ENCODE data around the gene SPATA31E1.
A peak's percentile ranks its signal among the peaks of the same experiment; 100 is the strongest.

SPATA31E1 gene

GRCh38 chr9:87864915-87865314 is 17.8 kb upstream of the SPATA31E1 start:
- no peak for DNase-seq

DNA sequence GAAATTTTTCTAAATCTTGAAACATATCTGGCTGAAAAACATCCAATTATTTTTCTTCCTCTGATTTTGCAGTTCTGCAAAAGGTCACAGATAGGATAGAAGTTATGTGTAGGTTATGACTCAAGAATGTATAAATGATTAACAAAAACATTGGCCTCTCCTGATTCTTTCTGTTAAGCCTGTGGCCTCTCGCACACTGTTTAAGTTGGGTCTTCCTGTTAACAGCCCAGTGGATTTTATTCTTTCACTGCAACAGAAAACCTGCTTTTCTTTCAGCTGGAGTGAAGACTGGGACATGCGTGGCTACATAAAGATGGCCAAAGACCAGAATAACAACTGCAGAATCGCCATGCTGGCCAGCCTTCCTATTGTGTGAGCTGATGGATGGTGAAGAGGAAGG is 17.1 kb upstream of the SPATA31E1 start:
- no peak for DNase-seq

DNA sequence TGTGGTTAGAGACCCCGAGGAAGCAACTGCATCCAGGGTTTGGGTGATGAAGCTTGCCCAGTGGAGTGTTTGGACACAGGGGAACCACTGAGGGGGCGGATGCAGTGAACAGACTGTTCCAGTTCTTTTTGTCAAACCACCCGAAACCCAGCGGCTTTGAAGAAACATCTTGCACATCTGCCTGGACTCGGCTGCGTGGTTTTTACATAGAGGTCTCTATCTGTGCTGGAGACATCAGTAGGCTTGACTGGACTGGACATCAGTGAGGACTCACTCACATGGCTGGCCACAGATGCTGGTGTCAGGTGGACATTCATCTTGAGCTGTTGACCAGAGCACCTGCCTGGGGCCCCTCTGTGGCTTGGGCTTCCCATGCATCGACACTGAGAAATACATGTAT is 15.3 kb upstream of the SPATA31E1 start:
- no peak for DNase-seq

DNA sequence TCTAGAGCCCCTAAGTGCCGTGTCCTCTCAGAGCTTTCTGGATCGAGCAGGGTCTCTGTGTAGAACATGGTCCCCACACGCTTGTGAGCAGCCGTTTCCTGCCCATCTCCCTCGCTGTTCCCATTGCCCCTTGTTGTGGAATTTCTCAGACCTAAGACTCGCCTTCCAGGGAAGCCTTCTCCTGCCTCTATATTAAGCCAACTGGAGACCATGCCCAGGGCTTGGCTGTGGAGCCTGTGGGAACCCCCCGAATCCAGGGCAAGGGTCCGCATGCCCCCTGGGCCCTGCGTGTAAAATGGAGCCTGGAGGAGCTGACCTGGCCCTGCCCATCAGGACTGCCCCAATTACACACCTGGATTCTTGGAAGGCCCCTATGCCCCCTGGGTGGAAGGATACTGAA is 14.5 kb upstream of the SPATA31E1 start:
- DNase-seq: no peak

- DNase-seq: no peak
Measured at GRCh38 chr9:87868635-87869034, 14.0 kb upstream of the SPATA31E1 start.

GRCh38 chr9:87869082-87869481 is 13.6 kb upstream of the SPATA31E1 start:
- DNase-seq: no peak

- no peak for DNase-seq
Measured at GRCh38 chr9:87871425-87872078, 11.1 kb upstream of the SPATA31E1 start.

DNA sequence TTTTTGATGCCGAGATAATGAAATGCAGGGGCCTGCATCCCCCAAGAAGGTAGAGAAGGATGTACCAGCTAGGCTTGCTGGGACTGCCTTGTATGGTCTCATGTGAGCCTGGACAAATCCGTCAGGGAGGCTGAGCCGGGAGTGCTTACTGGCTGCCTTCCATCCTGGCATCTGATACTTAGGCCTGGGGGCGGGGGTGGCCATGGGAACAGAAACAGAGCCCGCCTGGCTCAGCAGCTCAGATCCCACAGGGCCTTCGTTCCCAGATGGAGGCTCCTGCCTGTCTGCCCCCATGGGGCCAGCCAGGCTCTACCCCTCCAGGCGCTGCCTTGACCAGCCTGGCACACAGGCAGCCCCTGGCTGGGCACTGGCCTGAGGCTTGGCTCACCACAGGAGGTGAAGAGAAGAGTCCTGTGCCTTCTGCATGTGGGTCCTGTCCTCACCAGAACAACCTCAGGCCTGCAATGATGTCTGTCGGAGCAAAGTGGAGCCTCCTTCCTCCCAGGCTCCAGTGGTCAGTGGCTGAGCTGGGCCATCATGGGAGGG is 10.5 kb upstream of the SPATA31E1 start:
- peak; percentile 39 for DNase-seq

DNA sequence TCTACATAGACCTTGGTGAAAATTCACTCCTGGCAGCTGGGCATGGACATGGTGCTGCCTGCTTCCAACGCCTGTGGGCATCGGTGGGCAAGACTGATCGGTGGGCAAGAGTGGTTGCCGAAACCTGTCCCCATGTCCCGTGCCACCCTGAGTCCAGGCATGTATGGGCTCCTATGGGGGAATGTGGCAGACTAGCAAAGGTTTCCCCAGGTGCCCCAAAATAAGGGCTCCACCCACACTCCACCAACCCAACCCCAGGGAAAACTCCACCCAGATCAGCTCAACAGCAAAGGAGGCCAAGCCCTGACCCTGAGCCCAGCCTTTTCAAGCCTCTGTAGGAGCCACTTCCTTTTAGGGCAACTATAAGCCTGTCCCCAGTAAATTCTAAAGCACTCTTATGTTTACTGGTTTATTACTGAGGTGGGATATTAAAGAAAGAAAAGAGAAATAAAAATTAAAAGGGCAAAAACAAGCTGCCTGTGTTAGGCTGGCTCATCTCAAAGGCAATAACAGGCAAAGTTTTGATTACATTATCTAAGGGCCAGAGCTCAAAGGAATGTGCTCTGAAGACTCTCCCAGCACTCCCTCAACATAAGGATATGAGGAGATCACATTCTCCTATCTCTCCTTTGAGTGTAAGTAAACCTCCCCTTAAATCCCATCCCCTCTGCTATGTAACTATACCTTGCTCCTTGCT is 8.9 kb upstream of the SPATA31E1 start:
- no peak for DNase-seq

DNA sequence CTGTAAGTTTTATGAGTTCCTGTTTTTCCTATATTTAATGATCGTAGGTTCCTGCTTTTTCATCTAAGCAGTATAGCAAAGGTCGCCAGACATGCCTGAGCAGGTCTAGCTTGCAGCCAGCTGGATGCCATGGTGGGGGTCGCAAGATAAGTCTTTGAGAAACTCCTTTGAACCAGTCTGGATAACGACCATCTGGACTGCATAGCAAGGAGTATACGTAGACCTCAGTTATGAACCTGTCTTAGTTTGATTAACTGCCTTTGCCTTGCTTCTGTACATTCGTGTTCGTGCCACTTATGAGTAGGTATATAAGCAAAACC is 8.4 kb upstream of the SPATA31E1 start:
- no peak for DNase-seq

- DNase-seq: no peak
Measured at GRCh38 chr9:87875060-87875459, 7.6 kb upstream of the SPATA31E1 start.

DNA sequence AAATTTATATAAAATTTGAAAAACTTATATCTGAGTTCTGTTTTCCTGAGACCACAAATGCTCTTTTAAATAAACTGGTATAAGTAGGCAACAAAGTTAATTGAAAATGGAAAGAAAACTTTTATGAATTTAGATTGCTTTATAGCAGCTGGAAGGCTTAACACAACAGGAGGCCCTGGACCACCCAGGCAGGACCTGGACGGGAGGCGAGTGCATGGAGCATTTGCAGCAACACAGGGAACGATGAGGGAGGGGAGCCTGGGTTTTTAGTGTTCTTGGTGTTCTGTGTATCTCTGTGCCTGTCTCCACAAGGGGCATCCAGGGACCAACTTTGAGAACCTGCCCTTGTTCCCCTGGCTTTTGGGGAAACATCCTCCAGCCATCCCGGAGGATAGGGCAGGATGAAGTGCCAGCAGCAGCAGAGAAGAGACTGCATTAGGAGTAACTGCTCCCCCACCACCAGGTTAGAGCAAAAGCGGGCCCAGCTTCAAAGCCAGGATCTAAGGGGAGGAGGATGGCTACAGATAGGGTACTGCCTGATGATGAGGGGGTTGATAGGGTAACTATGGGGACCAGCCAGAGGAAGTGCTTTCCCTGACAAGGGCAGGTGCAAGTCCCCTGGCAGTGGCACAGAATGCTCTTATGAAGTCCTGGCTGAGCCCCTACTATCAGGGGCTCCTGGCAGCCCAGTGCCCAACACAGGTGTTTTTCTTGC is 6.7 kb upstream of the SPATA31E1 start:
- no peak for DNase-seq

DNA sequence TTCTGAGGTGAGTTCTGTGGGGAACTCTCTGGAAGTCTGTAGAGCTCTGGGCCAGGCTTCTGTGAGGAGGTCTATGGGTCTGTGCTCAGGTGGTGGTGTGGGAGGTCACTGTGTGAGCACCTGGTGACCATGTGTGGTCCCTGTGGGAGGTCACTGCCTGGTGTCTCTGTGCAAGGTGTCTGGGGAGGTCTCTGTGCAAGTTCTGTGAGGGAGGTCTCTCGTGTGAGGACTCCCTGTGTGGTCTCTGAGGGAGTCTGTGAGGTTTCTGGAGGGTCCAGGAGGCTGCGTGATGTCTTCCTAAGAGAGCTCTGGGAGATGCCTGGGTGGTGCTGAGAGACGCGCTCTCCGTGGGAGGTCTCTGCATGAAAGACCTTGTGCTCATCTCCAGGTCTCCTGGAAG is 6.0 kb upstream of the SPATA31E1 start:
- DNase-seq: no peak

DNA sequence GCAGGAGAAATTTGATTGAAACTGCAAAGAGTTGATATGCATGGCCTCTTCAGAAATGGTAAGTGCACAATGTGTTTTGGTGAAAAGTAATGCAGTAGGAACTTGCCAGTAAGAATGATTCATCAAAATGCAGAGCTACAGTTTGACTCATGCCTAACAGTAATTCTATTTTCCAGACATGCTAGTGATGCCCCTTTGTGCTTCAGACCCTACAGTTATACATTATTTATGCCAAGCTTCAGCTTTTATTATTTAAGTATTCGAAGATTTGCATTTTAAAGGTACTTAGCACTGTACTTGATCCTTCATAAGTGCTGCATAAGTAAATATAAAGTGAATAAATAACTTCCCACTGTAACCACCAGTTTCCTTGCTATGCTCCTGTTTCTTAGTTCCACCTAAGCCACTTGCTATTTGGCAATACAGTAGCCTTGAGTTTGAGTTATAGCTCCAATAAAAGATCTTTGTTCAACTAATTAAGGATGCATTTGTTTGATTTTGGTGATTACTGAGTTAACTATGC is 3.6 kb upstream of the SPATA31E1 start:
- DNase-seq: peak; percentile 81

DNA sequence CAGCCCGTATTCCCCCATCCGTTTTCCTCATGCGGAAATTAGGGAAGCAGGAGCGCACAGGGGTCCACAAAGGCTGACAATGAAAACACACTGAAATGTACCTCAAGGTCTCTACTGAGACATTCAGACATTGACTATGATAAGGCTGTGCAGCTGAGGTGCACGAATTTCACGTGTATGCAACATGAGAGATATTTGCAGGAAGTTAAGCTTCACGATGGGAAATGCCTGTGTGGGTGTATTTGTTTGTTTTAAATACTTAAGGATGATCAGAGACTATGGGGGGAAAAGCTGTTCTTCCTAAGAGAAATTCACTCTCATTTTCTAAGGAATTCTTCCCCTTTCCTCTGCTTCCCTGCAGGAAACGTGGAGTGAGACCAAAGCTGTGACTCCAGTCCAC is 2.6 kb upstream of the SPATA31E1 start:
- peak; percentile 28 for DNase-seq

DNA sequence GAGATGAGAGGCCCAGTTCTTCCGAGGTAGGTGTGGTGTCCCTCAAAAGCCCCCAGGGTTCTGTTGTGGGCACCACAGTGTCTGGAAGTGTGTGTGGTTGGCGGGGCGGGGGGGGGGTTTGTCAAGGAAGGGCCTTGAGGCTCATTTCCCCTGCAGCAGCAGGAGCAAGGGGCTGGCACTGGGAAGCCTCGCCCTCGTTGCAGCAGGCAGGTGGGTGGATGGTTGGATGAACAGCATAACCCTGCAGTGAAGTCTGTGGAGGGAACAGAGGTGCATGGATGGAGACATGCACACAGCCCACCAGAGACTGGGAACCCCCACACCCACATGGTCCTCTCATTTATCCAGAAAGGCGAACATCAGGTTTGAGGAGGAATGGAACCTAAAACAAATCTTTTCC is 2.0 kb upstream of the SPATA31E1 start:
- no peak for DNase-seq

DNA sequence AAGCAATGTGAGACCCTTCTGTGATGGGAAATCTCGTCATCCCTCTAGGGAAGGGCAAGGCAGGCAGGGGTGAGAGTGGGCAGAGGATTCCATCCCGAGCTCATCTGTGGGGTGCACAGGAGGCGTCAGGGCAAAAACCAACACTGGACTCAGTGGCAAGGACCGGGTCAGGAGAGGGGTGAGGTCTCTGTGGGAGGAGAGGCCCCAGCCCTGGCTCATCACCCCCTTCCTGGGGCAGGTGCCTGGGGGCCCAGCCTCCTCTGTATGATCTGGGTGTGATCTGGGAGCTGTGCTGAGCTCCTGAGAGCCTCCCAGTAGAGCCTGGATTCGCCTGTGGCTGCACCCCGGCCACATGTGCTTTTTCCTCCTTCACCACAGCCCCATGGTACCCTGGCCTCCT is 597 bp downstream of the SPATA31E1 start:
- DNase-seq: no peak

GRCh38 chr9:87883990-87884389 is 1.3 kb downstream of the SPATA31E1 start:
- DNase-seq: no peak

GRCh38 chr9:87884578-87885459 is 2.1 kb downstream of the SPATA31E1 start:
- DNase-seq: no peak

DNA sequence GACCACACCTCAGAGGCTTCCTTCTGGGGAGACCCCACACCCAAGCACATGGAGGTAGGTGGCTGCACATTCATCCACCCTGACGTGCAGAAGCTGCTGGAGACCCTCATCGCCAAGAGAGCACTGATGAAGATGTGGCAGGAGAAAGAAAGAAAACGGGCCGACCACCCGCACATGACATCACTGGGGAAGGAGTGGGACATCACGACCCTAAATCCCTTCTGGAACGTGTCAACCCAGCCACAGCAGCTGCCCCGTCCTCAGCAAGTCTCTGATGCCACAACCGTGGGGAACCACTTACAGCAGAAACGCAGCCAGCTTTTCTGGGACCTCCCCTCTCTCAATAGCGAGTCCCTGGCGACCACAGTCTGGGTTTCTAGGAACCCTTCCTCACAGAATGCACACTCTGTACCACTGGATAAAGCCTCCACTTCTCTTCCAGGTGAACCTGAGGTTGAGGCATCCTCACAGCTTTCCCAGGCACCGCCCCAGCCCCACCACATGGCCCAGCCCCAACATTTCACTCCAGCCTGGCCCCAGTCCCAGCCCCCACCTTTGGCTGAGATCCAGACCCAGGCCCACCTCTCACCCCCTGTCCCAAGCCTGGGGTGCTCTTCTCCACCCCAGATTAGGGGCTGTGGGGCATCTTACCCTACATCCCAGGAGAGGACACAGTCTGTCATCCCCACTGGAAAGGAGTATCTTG is 3.0 kb downstream of the SPATA31E1 start:
- no peak for DNase-seq

DNA sequence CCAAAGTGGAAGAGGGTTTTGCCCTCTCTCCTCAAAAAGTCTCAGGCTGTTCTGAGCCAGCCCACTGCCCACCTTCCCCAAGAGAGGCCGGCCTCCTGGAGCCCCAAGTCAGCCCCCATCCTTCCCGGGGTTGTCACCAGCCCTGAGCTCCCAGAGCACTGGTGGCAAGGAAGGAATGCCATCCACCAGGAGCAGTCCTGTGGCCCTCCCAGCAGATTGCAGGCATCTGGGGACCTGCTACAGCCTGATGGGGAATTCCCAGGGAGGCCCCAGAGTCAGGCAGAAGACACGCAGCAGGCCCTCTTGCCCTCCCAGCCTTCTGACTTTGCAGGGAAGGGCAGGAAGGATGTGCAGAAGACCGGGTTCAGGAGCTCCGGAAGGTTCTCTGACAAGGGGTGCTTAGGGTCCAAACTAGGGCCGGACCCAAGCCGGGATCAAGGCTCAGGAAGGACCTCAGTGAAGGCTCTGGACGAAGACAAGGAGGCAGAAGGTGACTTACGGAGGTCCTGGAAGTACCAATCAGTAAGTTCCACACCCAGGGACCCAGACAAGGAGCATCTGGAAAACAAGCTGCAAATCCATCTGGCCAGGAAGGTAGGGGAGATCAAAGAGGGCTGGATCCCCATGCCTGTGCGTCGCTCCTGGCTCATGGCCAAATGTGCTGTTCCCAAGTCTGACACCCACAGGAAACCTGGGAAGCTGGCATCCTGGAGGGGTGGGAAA is 3.7 kb downstream of the SPATA31E1 start:
- DNase-seq: no peak

All from fibroblast of skin of right biceps (primary cell).